ENCODE data around the gene NPHP4.

NPHP4 gene

GRCh38 chr1:5968161-5968736 lies 24.0 kb downstream of the NPHP4 start:
- DNase-seq, result no peak

GRCh38 chr1:5967351-5968160 lies 24.7 kb downstream of the NPHP4 start:
- DNase-seq, result no peak

- no peak for DNase-seq
Measured at GRCh38 chr1:5966543-5967205, 25.6 kb downstream of the NPHP4 start.

GRCh38 chr1:5965586-5966131 lies 26.6 kb downstream of the NPHP4 start:
- DNase-seq, result no peak

GRCh38 chr1:5962265-5963105 lies 29.7 kb downstream of the NPHP4 start:
- DNase-seq, result no peak

- DNase-seq, result no peak
Measured at GRCh38 chr1:5961601-5962000, 30.6 kb downstream of the NPHP4 start.

GRCh38 chr1:5960336-5960735 lies 31.9 kb downstream of the NPHP4 start:
- DNase-seq, result no peak

- no peak for DNase-seq
Measured at GRCh38 chr1:5959667-5960230, 32.5 kb downstream of the NPHP4 start.

- DNase-seq, result no peak
Measured at GRCh38 chr1:5959087-5959486, 33.1 kb downstream of the NPHP4 start.

- no peak for DNase-seq
Measured at GRCh38 chr1:5956022-5956830, 36.0 kb downstream of the NPHP4 start.

GRCh38 chr1:5955479-5955977 lies 36.7 kb downstream of the NPHP4 start:
- DNase-seq, result no peak

GRCh38 chr1:5954964-5955363 lies 37.3 kb downstream of the NPHP4 start:
- no peak for DNase-seq

GRCh38 chr1:5953386-5953785 lies 38.8 kb downstream of the NPHP4 start:
- no peak for DNase-seq

- DNase-seq, result no peak
Measured at GRCh38 chr1:5951846-5952410, 40.3 kb downstream of the NPHP4 start.

- DNase-seq, result no peak
Measured at GRCh38 chr1:5950994-5951785, 41.0 kb downstream of the NPHP4 start.

GRCh38 chr1:5950201-5950895 lies 41.9 kb downstream of the NPHP4 start:
- DNase-seq, result no peak

- DNase-seq, result no peak
Measured at GRCh38 chr1:5949761-5950100, 42.5 kb downstream of the NPHP4 start.

GRCh38 chr1:5949085-5949760 lies 43.0 kb downstream of the NPHP4 start:
- no peak for DNase-seq

- no peak for DNase-seq
Measured at GRCh38 chr1:5948681-5949005, 43.6 kb downstream of the NPHP4 start.

Measured in stimulated activated CD8-positive, alpha-beta memory T cell treated with anti-CD3 and anti-CD28 coated beads, Interleukin-4, amount 100 ng/mL, for 48 hours (primary cell).